SKM-1 (cell line): ENCODE results near the gene EBF4.
"Not testable (repeated sequence)": the region's sequence is repeated elsewhere in the genome, so short reads cannot be mapped to it uniquely, and the experiment has no call there.

Source experiments
- DNase-seq: peaks from one replicate; lab custom pipeline; 2025; ENCODE audit not compliant: unreplicated experiment; lab: John Stamatoyannopoulos, UW

The EBF4 gene

DNA sequence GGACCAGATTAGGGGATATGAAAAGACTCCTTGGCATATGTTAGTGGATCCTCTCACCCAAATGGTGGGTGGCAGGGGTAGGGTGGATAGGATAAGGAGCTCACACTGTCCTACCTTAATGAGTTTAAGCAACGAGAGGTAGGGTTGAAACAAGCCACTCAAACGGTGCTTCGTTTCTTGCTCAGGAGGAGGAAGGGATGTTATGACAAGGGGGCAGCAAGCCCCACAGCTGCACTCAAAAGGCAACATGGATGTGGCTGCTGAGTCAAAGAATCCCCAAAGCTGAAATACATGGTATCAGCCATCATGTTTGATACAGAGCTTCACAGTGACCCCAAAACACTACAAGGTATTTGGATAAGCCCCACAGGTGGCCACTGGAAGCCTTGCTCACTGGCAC is 20.1 kb upstream of the EBF4 start:
- no peak for DNase-seq

DNA sequence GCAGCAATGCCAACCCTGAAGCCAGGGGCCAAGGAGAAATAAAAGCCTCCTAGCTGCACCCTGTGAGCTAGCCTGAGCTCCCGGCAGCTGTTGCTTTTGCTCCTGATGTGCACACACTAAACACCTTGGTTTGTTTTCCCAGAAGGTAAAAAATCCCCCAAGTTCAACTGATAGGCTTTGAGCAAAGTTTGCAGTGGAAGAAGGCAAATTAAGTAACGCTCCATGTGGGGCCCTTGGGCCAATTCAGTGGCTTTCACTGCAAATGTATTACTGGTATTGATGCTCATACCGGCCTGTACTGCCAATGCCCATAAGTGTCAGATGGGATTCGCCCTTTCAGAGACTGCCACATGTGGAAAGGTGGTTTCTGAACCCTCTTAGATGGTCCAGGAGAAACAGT is 19.1 kb upstream of the EBF4 start:
- no peak for DNase-seq

DNA sequence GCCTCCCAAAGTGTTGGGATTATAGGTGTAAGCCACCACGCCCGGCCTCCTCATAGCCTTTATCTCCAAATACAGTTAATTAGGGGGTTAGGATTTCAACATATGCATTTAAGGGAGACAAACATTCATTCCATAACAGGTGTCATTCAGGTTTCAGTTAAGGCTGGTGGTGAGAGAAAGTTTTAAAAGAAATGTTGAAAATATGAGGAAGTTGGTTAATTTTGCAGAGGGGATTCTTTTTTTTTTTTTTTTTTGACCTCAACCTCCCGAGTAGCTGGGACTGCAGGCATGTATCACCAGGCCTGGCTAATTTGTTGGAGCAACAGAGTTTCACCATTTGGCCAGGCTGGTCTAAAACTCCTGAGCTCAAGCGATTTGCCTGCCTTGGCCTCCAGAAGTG is 12.5 kb upstream of the EBF4 start:
- no peak for DNase-seq

DNA sequence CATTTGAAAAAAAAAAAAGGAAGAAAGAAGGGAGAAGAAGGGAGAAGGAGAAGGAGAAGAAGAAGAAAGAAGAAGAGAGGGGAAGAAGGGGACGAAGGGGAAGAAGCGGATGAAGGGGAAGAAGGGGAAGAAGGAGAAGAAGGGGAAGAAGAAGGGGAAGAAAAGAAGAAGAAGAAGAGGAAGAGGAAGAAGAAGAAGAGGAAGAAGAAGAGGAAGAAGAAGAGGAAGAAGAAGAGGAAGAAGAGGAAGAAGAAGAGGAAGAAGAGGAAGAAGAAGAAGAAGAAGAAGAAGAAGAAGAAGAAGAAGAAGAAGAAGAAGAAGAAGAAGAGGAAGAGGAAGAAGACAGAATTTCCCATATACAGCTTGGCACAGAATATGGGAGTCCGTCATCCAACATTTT is 10.5 kb upstream of the EBF4 start:
- DNase-seq = not testable (repeated sequence)

DNA sequence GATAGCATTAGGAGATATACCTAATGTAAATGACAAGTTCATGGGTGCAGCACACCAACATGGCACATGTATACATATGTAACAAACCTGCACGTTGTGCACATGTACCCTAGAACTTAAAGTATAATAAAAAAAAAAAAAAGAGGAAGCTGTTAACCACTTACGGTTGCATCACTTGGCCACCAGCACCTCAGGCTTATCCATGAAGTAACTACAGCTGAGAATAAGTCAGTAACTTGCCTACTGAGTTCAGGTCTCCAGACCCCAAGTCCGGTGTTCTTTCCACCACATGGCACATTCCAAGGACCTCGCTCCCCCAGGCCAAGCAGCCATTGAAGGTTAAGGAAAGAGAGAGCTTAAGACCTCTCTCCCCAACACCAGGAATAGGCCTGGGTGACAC is 7.8 kb upstream of the EBF4 start:
- peak; percentile 14 for DNase-seq

DNA sequence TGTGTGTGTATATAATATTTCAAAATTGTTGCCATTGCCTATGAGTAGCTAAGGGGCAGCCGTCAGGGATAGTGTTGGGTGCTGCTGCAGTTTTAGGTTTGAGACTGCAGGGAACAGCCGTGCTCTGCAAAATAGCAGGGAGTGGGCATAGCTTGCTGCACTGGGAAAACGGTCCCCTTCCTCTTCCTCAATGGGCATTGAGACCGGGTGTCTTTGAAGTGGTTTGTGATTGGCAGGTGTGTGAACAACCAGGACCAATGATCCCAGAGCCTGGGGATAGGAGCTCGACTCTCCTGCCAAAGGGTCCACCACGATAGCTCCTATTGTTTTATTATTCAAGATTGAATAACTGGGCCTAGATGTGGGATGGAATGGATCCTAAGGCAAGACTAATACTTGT is 5.1 kb upstream of the EBF4 start:
- DNase-seq = no peak

DNA sequence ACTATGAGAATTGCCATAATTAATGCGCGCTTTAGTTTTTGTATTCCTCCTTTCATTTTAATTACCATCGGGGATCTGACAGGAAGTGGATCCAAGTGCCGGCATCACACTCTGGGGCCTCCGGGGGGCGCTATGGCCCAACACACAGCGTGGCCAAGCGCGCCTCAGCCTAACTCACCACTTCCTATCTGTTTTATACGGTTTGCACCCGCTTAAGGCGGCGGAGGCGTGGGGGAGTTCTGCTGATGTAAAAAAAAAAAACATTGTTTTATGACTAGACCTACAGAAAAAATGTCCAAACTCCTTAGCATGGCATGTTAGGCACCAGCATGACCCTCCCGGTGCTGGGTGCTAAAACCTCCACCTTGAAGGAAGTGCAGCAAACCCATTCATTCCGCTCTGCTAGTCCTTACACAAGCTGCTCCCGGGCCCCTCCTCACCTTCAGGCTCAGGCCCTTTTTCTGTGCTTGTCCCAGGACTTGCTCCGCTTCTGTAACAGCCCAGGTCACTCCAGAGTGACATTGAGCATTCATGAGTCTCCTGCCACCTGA is 4.5 kb upstream of the EBF4 start:
- DNase-seq = no peak

DNA sequence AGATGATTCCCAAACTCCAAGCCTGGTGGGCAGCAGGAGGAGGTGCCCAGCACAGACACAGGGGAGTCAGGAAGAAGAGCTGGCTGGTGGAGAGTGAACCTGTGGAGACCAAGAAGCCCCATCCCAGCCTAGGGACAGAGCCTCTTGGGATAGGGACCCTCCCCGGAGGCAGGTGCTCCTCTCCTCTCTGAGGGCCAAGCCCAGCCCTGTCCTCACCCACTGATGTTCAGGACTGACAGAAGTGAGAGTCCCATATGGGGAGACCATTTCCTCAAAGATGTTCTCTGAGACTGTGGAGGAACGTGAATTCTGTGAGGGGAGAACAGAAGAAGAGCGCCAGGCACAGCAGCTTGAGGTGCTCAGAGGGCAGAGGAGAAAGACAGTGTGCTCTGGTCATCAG is 2.4 kb upstream of the EBF4 start:
- DNase-seq = no peak

DNA sequence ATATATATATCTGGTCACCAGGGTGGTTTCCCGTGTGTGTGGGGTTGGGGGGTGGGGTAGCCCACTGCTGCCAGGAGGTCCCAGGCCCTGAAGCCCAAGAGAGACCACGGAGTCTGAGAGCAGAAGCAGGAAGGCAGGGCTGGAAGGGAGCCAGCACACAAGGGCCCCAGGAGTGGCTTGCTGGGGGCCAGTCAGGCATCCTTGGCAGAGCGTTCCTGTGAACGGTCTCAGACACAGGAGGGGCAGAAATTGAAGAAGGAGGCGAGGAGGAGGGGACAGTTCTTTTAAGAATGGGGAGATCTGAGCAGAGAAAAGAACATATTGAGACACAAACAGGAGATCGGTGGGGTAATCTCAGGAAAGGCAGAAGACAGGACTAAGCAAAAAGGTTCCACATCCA is 1.9 kb upstream of the EBF4 start:
- no peak for DNase-seq

DNA sequence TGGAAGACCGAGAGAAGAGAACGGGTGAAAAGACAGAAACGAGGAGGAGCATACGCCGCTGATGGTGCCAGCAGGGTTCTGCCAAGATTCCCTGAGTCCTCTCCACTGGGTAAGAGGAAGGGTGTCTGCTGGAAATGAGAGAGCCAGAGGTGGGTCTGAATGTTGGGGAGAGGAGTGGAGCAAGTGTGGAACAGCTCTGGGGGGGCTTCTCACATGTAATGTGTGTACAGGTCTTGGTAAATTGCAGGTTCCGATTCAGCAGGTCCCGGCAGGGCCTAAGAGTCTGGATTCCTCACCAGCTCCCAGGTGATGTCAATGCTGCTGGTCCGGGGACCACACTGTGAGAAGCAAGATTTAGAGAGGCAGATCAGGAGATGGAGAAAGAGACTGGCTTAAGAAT is 1.5 kb upstream of the EBF4 start:
- DNase-seq = no peak

DNA sequence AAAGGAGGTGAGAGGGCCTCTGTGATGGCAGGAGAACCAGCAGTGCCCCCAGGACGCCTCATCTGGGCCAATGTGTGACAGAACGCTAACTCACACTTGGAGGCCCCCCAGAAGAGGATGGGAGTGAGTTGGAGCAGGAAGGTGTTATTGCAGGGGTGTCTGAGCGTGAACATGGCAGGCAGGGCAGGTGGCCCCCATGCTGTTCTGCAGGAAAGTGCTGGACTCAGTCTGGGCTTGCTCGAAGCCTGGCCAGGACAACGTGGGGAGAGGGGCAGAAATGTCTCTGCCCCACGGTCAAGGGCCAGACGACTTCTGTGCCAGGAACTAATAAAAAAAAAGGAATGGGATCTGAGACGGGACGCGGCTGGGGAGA is 931 bp upstream of the EBF4 start:
- DNase-seq = no peak

DNA sequence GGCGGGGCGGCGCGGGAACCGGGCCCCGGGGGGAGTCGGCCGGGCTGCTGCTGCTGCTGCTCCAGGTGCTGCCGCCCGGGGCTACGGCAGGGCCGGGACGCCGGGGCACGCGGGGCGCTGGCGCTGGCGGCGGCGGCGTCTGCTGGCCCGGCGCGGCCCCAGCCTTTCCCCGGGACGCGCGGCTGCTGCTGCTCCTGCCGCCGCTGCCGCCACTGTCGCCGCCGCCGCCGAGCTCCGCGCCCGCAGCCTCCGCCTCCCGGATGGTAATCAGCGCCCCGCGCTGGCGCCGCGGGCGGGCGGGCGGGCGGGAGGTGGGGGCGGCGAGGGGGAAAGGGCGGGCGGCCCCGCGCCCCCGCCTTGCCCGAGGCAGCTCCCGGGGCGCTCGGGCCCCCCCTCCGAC is 306 bp downstream of the EBF4 start:
- DNase-seq = no peak

DNA sequence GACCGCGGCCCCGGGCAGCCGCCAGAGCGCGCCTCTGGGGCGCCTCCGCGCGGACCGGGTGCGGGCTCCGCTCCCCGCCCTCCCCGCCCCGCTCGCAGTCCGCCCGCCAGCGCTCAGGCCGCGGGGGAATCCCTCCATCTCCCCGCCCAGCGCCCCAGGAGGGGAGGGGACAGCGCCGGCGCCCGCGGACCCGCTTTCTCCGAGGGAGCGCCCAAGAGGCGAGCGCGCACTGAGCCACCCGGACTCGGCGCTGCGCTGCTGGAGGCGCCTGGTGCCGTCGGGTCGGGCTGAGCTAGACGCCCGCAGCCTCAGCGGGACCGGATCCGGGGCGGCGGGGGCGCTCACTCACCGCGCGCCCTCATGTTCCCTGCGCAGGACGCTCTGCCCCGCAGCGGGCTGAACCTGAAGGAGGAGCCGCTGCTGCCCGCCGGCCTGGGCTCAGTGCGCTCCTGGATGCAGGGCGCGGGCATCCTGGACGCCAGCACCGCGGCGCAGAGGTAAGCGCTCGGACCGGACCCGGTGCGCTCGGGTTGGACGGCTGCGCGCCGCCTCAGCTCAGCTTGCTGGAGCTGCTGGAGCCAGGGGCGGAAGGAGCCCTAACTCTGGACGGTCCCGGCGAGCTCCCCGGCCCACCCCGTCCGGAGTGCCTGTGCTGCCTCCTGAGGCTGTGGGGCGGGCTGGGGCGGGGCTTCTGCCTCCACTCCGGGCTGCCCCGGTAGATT is 867 bp downstream of the EBF4 start:
- DNase-seq = no peak

DNA sequence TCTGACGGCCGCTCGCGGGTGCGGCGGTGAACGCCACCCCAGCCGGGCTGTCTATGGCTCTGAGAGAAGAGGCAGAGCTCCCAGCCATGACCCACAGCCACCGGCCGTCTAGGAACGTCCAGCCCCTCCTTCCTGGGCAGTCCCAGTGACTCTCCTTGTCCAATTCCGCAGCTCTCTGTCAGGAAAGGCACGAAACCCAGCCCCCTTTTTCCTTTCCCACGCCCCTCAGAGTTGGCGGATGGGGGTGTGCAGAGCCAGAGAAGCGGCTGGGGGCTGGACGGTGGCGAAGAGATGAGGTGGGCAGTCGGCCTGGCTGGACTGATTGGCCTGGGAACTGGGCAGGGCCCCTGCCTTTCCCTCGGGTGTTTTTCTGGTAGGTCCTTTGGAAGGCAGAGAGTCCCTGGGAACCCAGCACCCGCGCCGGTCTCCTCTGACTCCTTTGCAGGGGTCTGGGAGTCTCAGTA is 1.5 kb downstream of the EBF4 start:
- DNase-seq = no peak

DNA sequence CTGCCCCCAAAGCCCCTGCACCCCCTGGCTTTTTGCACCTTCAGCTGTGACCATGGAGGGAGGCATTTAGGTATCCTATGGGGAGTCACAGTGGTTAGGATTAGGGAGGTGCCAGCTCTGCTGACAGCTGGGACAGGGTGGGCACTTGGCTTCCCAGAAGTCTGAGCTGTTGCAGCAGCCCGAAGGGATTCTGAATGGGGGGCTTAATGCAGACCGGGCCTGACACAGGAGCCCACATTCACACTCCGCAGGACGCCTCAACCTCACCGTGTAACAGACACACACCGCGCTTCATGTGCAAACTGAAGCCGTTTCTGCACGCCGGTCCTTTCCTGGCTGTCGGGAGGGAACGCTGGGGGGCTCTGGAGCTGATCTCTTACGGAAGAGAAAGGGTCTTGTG is 1.9 kb downstream of the EBF4 start:
- no peak for DNase-seq

DNA sequence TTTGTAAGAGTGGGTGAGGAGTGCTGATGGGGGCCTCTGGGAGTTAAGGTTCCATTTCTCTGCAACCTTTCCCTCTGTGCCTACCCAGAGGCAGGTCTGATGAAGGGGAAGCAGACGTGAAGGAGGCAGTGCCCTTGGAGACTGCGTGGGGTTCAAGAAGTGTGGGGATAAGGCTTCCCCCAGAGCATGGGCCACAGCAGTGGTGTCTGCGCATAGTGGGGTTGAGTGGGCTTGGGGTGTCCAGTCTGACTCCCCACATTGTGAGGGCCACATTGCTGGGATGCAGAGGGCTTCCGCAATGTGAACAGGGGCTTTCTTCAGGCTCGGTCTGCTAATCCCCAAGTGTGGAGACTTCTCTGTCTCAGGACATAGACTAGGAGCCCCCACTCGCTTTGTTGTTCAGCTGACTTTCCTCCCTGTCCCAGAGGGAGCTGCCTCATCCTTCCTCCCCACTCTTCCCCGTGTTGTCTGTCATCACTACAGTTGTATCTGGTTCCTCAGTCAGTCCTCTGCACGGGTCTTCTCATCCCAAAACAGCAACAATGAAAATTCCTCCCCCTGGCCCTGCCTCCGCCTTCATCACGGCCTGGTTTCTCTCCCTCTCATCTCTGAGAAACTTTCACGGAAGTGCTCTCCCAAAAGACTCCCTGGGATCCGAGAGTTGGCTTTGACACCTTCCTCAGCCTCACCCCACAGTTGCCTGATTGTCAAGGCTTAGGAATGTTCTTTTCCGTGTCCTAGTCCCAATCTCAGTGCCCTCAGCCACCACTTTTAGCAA is 2.8 kb downstream of the EBF4 start:
- no peak for DNase-seq

DNA sequence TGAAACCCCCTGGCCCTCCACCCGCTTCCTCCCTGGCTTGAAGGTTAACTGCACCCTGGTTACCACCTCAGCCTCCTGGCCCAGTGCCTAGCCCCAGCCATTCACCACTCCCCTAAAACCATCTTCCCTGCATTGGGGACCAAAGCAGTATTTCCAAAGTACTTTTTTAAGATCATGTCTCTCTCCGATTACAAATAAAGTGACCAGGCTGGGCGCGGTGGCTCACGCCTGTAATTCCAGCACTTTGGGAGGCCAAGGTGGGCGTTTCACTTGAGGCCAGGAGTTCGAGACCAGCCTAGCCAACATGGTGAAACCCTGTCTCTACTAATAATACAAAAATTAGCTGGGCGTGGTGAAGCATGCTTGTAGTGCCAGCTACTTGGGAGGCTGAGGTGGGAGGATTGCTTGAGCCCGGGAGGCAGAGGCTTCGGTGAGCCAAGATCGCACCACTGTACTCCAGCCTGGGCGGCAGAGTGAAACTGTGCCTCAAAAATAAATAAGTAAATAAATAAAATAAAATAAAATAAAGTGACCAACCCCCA is 3.5 kb downstream of the EBF4 start:
- not testable (repeated sequence) for DNase-seq

DNA sequence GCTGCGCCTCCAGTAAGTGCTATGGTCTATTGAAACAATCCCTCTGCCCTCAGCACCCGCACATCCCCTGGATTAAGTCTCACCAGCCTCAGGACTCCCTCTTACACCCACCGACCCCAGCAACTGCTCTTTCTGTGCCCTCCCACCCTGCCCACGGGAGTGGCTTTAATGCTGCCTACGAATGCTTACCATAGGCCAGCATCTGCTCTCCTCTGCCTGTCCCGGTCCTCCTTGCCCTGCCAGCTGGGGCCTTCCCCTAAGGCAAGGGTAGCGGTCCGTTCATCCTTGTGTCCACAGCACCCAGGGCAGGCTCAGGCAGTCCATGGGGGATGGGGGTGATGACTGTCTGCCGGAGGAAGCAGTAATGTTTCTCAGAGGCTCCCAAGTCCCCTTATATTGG is 4.1 kb downstream of the EBF4 start:
- no peak for DNase-seq

DNA sequence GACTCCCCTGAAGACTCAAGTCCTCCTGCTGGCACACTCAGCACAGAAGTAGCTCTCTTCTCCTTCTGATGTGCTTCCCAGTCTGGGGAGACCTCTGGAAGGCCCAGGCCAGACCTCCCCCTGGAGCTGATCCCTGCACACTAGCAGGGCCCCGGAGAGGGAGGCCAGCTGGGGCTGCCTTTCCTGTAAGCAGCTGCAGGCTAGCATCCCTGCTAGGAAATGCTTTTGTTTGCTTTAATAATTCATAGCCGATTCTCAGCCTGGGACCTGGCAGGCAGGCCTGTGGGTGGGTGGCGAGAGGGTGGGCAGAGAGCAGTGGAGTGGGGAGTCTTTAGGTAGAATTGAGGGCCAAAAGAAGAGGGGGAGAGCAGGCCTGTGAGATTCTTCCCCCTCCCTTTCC is 5.2 kb downstream of the EBF4 start:
- DNase-seq = no peak

DNA sequence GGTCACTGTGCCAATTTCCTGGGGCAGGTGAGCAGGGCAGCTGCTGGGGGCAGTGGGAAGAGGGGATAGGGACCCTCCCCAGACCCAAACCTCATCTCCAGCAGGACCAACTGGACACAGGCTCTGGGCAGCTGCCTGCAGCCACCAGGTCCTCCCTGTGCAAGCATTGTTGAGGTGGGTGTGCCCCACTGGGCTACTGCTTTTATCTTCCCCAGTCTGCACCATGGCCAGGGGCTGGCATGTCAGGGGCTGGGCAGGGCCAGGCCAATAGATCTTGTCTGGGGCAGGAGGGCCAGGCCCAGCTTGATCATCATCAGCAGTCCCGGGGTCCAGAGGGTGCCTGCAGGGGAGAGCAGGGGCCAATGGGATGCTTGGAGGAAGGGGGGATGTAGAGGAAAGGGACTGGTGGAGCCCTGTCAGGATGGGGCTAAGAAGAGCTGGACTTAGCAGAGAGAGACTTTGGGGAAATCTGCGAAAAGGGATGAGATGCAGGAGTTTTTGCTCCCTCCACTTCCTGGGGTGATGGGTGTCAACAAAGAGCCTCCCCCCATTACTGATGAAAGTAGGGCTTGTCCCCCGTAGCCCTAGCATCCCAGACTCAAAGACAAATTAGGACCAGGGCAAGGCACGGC is 5.7 kb downstream of the EBF4 start:
- no peak for DNase-seq

DNA sequence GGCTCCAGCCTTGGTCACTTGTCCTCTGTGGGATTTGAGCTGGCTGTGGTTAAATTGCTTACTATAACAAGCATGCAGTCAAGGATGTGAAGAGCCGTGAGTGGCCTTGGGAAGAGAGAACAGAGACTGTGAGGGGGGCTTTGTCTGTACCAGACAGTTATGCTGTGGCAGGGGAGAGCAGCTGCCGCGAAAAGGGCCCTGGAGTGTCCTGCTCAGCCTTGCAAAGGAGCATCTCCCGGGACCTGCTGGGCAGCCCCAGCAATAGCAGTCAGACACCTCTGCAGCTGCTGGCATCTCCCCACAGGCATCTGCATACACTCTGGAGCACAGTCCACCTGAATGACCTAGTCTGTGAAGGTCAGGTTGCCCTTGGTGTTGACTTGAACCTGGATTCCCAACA is 6.3 kb downstream of the EBF4 start:
- no peak for DNase-seq
